GM04504 (cell line): Measurements from ENCODE around the gene SND1.
"Not testable (repeated sequence)": the region's sequence is repeated elsewhere in the genome, so short reads cannot be mapped to it uniquely, and the experiment has no call there.

Experiments used
- DNase-seq: peaks from one replicate; pipeline ENCODE4 v3.0.0-alpha.2; 2012; ENCODE audit warnings: low read depth

The SND1 gene

DNA sequence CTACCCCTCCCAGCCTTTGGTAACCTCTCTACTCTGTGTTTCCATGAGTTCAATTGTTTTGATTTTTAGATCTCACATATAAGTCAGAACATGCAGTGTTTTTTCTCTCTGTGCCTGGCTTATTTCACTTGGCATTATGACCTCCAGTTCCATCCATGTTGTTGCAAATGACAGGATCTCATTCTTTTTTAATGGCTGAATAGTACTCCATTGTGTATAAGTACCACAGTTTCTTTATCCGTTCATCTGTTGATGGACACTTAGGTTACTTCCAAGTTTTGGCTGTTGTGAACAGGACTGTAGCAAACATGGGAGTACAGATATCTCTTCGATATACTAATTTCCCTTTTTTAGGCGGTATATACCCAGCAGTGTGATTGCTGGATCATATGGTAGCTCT, 237.7 kb downstream of the SND1 start:
- DNase-seq: no peak

DNA sequence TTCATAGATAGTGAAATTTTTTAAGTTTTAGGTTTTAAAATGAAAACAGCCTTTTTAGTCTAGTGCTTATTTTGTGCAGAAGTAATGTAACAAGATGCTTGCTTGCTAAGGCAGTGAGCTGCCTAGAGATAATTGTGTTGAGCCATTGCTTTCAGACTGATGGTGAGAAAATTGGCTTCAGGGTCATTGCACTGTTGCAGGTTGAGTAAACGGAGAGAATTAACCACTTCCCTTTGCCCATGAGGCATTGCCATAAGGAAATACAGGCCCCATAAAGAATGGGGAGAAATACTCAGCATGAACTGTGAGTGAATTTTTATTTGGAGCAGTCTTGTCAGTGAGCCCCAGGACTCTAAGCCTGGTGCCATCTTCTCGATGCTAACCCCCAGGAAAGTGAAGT, 238.7 kb downstream of the SND1 start:
- DNase-seq: no peak

DNA sequence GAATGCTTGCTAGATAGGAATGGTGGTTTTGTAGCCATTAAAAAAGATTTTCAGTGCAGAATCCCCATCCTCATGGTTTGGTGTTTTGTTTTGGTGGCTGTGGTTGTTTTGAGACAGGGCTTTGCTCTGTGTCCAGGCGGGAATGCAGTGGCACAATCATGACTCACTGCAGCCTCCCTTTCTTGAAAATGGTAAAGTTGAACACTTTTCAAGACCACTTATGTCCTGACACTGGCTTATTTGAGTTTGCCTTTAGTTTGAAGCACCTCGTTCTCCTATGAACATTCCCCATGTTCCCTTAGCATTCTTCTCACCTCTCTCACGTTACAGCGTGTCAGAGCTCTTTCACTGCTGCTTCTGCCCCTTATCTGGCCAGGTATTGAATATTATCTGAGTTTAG, 239.2 kb downstream of the SND1 start:
- DNase-seq: no peak

DNA sequence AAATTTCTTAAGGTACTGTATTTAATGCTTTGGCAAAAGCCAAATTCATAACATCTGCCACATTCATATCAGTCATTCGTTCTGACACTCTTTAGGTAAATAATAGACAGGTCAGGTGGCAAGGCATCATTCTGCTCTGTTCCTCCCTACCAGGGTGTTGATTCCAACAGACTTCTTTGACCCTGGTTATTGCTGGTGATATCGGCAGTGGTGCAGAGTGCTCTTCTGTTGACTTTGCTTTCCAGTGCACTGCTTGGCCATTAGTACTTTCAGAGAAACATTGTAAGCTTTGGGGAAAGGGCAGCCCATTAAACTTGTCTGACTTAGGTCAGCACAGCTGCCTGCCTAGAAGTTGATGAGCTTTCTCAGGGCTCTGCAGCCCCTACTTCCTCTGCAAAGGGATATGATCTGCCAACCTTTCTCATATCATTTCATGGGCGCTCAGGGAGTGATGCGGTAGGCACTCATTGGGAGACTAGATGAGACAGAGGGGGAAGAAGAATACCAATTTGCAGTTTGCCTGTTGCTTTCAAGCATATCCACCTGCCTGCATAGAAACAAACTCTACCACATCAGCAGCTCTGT, 240.0 kb downstream of the SND1 start:
- DNase-seq: no peak

DNA sequence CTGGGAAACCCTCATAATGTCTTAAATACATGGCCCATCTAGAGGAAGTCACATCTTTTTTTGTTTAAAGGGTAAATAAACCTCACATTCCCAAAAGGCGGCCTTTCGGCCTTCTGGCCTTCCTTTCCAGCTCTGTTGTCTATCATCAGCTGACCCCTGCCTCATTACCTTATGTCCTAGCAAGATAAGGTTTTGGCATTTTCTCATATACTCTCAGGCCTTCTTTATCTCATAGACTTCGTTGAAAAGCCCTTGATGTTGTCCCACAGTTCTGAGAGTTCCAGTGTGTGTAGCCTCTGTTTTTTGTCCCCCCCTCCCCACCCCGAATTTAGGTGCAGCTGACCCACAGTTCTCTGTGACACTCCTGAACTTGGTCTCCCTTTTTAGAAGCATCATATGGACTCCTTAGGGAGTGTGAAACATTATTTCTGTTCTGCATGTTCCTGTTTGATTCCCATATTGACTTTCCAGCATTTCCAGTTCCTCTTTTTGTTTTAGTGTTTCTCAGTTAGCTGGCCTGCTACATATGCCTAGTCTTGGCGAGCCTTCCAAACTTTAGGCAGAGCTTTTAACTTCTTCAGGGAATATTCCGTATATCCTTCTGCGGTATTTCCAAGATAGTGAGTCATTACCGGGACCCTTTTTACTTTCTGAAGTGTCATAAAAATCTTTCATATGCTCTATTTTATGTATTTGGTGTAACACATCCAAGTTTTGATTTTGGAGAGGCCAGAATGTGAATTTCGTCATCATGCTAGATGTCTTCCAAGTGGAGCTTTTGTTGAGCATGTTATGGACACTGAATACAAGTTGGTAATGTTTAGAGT, 240.7 kb downstream of the SND1 start:
- no peak for DNase-seq

DNA sequence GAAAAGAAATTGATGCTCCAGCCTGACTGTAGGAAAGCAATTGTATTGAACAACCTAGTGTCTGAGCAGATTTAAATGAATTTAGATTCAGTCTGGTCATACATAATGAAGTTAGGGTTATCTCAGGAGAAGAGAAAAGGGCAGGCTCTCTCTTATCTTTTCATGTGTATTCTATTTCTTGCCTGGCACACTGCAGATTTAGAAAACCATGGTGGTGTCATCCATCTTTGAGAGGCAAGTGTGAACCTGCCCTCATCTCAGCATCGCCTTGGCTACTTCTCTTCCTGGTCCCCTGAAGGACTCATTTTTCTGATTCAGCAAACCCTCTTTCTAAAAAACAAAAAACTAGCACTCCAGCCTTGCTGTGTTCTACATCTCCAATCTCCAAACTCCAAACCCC, 241.6 kb downstream of the SND1 start:
- DNase-seq: no peak

DNA sequence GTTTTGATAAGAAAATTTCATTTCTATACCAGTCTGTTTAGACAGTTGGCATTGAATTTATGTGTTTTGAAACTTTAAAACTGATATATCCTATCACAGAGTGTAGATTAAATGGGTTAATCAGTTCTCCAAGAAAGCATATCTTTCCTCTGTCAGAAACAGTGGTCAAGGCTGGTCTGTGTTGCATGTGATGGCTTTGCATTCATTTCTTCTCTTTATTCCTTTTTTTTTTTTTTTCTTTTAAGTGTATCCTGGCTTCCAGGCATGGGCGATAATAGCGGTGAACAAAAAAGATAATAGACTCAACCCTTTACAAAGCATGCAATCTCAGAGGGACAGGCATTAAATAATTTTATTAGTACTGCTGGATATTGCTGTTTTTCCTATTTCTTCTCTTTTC, 242.6 kb downstream of the SND1 start:
- DNase-seq: no peak

DNA sequence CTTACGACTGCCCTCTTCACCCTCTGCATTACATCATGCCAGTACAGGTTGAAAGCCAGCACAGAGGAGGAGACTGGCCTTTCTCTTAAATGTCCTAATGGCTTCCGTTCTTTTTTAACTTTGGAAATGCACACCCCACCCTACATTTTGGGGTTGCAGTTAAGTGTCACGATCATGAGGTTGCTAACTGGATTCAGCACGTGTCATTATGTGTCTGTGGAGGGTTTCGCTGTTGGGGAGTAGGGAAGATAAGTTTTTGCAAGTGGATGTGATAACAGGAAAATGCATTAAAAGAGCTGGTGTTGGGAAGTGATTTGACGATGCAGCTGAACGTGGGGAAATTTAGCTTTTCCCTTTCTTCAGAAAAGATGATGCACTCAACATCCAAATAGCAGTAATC, 243.4 kb downstream of the SND1 start:
- DNase-seq: no peak

DNA sequence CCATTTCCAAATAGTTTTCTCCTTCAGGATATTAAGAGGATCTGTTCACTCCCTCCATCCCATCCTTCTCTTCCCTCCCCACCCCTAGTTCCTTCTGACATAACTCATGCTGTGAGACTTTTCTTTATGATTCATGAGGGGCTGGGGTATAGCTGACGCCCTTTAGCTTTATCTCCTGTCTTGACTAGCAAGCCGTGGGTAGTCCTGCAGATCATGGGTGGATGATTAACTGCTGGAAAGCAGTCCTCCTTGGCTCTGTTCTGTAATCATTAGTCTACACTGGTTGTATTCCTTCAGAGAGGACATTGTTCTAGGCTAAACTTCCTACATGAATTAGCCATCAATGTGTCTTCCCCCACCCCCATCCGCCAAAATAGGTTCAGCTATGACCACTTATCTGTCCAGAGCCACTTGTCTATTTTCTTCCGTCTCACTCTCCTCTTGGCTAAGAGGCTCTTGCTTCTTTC, 243.9 kb downstream of the SND1 start:
- no peak for DNase-seq

DNA sequence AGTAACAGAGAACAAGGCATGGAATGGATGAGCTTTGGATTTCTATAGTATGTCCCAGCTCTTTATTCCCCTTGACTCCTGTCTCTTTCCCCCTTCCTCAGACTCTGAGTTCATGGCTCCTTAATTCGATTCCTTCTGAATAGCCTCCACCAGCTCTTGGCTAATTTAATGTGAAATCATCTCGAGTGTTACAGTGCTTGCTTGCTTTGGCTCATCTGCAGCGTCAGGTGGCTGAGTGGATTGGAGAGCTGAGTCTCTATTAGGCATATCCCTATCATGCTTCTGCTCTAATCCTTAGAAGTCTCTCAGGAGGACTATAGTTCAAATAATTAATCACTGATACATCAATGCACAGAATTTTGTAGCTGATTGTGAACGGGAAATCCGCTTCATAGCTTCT, 244.7 kb downstream of the SND1 start:
- DNase-seq: no peak

DNA sequence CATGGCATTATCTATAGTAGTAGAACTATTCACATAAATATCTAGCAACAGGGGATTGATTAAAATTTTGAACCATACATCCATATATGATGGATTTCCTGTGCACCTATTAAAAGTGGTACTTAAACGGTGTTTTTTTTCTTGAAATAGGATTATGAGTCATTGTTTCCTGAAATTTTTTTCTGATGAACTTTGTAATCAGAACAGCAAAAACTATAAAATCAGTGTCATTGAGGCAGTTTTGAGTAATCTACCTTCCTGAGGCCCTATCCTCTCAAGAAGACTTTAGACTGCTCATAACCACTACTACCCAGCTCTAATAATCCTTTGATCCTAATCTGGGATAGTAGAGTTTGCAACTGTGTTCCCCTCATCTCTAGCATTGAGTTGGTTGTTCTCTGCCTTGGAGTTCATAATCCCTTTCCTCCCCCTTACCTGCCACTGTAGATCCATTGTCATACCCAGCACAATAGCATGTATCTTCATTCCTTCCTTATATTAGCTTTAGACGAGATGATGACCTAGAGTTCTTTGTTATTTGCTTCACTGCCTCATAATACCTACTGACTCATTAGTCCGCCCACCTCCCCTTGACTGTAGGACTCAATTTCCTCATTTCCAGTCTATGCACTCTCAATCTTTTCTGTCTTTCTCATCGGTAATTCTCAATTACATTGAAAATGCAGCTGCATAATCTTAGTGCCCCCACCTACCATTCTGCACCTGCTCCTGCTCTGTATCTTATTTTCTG, 245.9 kb downstream of the SND1 start:
- DNase-seq: no peak

DNA sequence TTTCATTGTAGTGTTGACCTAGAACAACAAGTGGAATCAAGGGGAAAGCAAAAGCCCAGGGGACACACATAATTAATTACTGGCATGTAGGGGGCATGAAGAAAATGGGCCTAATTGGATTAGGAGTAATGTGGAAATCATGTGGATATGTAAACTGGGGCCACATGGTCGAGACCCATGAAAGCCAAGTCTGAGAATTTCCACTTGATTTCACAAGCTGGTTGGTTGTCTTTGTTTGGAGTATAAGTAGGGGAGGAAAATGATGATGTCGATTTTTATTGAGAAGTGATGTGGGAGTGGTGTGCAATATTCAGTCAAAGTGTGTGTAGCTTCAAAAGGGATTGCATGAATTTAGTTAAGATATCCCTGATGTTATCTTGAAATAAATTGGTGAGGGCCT, 247.4 kb downstream of the SND1 start:
- DNase-seq: no peak

DNA sequence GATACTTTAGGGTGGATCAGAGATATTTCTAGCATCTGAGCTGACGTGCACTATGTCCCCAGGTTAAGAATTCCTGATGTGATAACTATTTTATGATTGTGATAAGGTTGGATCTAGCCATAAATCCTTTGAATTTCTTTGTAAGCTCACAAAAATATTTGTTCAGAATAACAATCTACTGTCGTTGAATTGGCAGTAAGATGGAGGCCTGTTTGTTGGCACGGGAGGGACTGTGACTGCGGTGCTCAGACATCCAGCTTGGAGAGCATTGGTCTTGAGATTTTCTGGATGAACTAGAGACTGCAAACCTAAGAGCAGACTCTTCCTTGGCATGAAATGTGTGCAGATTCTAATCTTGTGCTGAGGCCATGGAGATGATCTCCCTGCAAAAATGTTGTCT, 248.1 kb downstream of the SND1 start:
- no peak for DNase-seq

DNA sequence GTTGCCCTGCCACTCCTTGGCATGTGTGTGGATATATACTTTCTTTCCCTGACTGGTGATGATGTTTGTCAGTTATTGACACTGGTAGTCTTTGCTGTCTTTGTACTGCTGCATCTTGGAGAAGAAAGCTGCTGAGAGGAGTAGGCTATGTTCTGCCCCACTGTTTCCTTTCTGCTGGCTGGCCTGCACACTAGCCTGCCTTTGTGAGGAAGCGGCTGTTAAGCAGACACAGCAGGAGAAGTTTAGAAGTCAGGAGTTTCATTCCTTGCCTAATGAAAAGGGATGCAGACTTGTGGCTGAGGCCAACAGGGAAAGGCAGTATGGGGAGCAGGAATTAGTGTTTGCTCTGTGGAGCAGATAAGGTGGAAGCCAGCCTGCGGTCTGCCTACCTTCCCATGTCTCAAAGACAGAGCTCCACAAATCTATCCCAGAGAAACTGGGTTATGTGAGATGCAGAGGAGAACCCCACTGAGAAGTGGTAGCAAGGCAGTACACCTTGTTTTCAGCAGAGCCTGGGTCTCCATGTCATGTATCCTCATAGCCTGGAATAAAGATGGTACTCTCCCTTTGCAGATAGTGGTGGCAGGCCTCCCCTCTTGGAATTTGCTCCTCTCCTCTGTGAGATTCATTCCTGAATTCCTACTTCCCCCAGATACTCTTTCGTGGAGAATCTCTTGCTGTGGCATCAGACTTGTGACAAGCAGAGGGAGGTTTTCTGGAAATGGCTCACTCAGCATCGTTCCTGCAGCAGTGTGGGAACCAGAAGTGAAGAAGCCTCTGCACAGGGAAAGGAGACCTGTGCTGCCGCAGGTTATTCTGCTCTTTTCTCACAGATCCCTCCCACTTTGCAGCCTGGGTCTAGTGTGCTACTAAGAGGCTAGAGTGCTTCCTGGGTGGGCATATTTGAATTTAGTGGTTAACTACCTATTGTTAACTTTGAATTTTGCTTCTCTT, 249.0 kb downstream of the SND1 start:
- no peak for DNase-seq

DNA sequence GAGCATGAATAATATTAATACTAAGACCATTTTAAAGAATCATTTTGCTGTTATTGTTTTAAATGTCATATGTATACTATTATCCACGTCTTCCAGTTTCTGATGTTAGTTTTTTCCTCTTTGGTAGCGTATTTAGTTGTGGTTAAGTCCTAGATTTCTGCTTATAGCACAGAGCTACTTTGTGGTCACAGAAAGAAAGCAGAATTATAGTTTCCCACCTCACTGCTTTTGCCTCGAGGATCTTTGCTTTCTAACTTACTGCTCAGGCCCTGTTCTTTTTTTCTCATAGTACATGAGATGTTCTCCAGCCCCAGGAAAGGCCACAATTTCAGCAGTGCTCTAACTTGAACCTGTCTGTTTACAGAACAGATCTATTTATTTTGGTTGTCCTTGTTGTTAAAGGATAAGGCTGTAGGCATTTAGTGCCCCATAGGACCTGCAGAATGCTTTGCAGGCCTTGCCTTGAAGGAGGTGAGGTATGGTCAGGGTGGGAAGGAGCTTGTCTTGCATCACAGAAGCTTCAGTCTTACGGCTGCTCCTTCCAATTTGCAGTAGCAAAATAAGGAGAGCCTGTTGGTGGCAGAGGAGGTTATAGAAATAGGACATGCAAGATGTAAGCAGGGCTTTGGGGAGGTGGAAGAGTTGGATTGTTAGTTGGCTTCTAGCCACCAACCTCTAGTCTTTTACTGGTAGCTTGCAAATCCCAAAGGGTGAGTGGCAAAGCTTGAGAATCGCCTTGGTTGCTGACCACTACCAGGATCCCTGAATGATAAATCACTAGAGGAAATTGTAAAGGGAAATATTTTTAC, 250.1 kb downstream of the SND1 start:
- DNase-seq: no peak

DNA sequence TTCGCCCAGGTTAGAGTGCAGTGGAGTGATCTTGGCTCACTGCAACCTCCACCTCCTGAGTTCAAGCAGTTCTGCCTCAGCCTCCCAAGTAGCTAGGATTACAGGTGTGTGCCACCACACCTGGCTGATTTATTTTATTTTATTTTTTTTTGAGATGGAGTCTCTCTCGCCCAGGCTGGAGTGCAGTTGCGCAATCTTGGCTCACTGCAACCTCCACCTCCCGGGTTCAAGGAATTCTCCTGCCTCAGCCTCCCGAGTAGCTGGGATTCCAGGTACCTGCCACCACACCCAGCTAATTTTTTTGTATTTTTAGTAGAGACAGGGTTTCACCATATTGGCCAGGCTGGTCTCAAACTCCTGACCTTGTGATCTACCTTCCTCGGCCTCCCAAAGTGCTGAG, 250.8 kb downstream of the SND1 start:
- DNase-seq: not testable (repeated sequence)

DNA sequence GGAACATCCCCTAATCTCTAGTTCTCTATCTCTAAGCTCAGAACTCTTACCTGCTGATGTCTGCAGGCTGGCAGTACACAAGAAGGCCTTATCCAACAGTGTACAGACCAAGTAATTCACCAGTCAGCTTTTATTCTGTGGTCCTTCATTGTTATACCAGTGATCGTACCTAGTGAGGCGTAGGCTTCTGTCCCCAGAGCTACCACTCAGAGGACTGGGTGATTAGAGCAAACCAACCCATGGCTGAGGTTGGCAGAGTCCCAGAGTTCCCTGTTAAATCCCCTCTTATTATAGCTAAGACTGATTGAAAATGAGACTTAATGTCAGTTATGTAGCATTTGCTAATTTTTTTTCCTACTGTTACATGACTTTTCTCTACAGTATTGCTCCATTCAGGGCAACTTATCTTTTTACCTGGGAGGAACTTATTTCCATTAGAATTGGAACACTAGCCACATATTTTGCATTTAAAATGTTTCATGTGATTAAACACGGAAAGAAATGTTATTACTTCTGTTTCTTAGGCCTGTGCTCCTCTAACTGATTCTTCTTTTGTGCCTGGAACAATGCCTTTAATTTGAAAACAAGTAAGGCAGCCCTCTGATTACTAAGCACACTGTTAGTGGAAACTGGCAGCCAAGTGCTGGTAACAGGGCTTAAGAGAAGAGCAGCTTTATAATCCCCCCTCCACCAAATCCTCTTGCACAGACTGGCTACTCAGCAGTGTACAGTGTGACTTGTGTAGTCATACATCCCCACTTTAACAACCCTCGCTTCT, 252.1 kb downstream of the SND1 start:
- DNase-seq: no peak

DNA sequence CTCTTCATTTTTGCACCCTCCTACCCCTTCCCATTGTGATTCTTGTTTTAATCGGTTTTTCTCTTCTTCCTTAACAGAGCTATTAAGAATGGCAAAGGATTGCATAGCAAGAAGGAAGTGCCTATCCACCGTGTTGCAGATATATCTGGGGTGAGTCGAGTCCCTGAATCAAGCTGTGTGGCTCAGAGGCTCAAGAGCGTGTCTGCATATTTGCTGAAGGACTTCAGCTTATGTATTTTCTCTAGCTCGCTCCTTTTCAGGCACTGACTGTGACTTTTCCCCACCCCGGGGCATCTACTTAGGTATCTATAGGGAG, 252.6 kb downstream of the SND1 start:
- DNase-seq: no peak

DNA sequence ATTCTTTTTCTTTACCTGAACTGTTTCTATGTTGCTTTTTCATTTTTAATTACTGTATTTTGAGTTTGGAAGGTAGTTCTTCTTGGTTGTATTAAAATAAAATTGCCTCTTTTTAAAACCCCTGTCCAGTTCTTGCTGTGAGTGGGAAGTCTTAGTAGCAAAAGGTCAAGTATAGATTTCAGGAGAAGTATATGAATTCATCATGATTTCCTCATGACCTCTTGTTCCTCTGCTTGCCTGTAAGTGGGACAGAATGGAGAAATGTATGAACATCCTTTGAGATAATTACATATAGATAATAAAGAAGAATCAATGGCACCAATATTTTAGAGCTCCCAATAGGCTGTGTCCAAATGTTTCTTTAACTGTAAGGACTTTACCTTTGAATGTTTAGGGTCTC, 253.0 kb downstream of the SND1 start:
- DNase-seq: no peak

DNA sequence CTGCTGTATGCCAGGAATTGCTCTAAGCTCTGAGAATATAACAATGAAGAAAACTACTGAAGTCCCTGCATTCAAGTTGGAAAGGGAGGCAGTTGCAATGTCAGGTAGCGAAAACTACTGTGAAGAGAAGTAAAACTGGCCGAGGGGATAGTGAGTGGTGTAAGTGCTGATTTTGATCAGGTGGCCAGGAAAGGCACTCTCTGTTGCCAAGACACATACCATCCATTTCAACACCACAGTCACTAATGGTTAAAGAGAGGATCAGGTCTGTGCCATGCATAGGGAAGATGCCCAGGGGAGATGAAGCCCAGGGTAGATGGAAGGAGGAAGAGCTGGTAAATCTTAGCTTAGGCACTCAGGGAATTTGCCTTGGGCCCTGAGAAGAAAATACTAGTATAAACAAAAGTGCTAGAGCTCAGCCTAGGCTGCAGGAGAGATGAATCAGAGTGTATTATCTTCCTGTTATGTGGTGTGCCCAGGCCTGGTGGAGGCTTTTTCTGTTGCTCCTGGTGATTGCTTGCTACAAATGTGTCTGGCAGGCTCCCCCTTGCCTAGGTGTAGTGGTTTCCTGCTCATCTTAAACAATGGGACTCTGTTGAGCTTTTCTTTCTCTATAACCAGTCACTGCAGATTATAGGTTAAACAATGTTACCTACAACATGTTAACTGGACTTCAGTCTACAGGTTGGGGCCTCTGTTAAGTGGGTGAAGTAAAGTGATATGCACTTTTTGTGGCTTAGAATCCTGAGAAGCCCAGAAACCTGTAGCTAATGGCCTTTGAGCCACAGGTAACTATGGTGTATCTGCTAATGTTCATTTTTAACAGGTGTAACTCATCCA, 253.7 kb downstream of the SND1 start:
- DNase-seq: no peak
